Neural cell (in vitro differentiated cells): Measurements from ENCODE around the gene TAOK1. TPM values are rescaled to one million over a fixed set of nuclear protein-coding genes. Genes with fewer than 3 reads are reported as not detected.

Experiments used
- H2AFZ ChIP-seq: fragments of 200-600, 300-800 bp; sonication (generic), shearing (Covaris generic); 2 replicates; pipeline ENCODE4 v1.6.0; 2014; ENCODE audit warnings: low read depth, mild to moderate bottlenecking, antibody characterized with exemption, low read length, moderate library complexity
- H3F3A ChIP-seq: fragments of 200-600 bp; shearing (Covaris generic); 2 replicates; pipeline ENCODE4 v1.6.1; 2016; ENCODE audit warnings: mild to moderate bottlenecking, moderate library complexity, mixed read lengths, antibody characterized with exemption, low read length; ENCODE audit not compliant: insufficient read depth, poor library complexity, severe bottlenecking
- H3K27ac ChIP-seq: fragments of 200-600, 300-800 bp; sonication (generic), shearing (Covaris generic); 2 replicates; pipeline ENCODE4 v1.5.1; 2014; ENCODE audit warnings: mild to moderate bottlenecking, low read length, moderate library complexity
- H3K27me3 ChIP-seq: fragments of 300-800, 200-600 bp; sonication (generic), shearing (Covaris generic); 2 replicates; pipeline ENCODE4 v1.6.0; 2014; ENCODE audit warnings: mild to moderate bottlenecking, low read depth, low read length, moderate library complexity; ENCODE audit not compliant: insufficient read depth
- H3K36me3 ChIP-seq: fragments of 300-800, 200-600 bp; sonication (generic), shearing (Covaris generic); 2 replicates; pipeline ENCODE4 v1.5.1; 2014; ENCODE audit warnings: mild to moderate bottlenecking, antibody characterized with exemption, low read length, moderate library complexity; ENCODE audit not compliant: insufficient read depth
- H3K4me2 ChIP-seq: fragments of 300-800, 200-600 bp; sonication (generic), shearing (Covaris generic); 2 replicates; pipeline ENCODE4 v1.6.0; 2014; ENCODE audit warnings: mild to moderate bottlenecking, low read length
- H3K4me3 ChIP-seq: fragments of 300-800, 200-600 bp; sonication (generic), shearing (Covaris generic); 2 replicates; pipeline ENCODE4 v1.5.1; 2014; ENCODE audit warnings: mild to moderate bottlenecking, low read length, moderate library complexity
- H3K79me2 ChIP-seq: fragments of 200-600 bp; shearing (Covaris generic); replicated peaks from 2 replicates; pipeline ENCODE4 v1.6.0; 2014; ENCODE audit warnings: mild to moderate bottlenecking, low read length, moderate library complexity; ENCODE audit not compliant: insufficient read depth
- H3K9ac ChIP-seq: fragments of 300-800, 200-600 bp; sonication (generic), shearing (Covaris generic); 2 replicates; pipeline ENCODE4 v1.6.1; 2016; ENCODE audit warnings: mild to moderate bottlenecking, low read length, mixed read lengths
- H3K9me2 ChIP-seq: fragments of 200-600 bp; shearing (Covaris generic); 2 replicates; pipeline ENCODE4 v1.6.1; 2016; ENCODE audit warnings: mild to moderate bottlenecking, low read length, mixed read lengths; ENCODE audit not compliant: insufficient read depth
- H3K9me3 ChIP-seq: fragments of 200-600, 300-800 bp; sonication (generic), shearing (Covaris generic); 2 replicates; pipeline ENCODE4 v1.6.1; 2016; ENCODE audit warnings: mild to moderate bottlenecking, mixed run types, low read length, moderate library complexity, mixed read lengths
- H4K20me1 ChIP-seq: fragments of 200-600 bp; shearing (Covaris generic); 2 replicates; pipeline ENCODE4 v1.6.1; 2016; ENCODE audit warnings: mild to moderate bottlenecking, mixed run types; ENCODE audit not compliant: insufficient read depth
- EP300 ChIP-seq: fragments of 450-650 bp; conservative IDR thresholded peaks from 2 replicates; pipeline ENCODE4 v1.6.1; 2014; ENCODE audit warnings: antibody characterized with exemption, mild to moderate bottlenecking, moderate library complexity; ENCODE audit not compliant: poor library complexity, severe bottlenecking
- EZH2 ChIP-seq: fragments of 200-600, 300-800 bp; shearing (Covaris generic), sonication (generic); IDR thresholded peaks from 2 replicates; pipeline ENCODE4 v1.6.1; 2014; ENCODE audit warnings: antibody characterized with exemption, low read length, borderline replicate concordance, mild to moderate bottlenecking; ENCODE audit not compliant: insufficient read depth, poor library complexity, severe bottlenecking
- MXI1 ChIP-seq: fragments of 450-650 bp; conservative IDR thresholded peaks from 2 replicates; pipeline ENCODE4 v1.6.1; 2014; ENCODE audit warnings: antibody characterized with exemption, mild to moderate bottlenecking; ENCODE audit not compliant: poor library complexity, severe bottlenecking
- POLR2AphosphoS5 ChIP-seq: IDR thresholded peaks from 2 replicates; pipeline ENCODE4 v1.6.1; 2012
- RAD21 ChIP-seq: fragments of 450-650 bp; conservative IDR thresholded peaks from 2 replicates; pipeline ENCODE4 v1.6.1; 2014; ENCODE audit warnings: antibody characterized with exemption, mild to moderate bottlenecking, moderate library complexity
- SMC3 ChIP-seq: fragments of 450-650 bp; conservative IDR thresholded peaks from 2 replicates; pipeline ENCODE4 v1.6.1; 2014; ENCODE audit warnings: antibody characterized with exemption, mild to moderate bottlenecking, moderate library complexity; ENCODE audit not compliant: poor library complexity
- TAF1 ChIP-seq: IDR thresholded peaks from 2 replicates; pipeline ENCODE4 v1.6.1; 2012; ENCODE audit warnings: low read depth
- polyA plus RNA-seq: library from polyadenylated mRNA; depleted of rRNA; stranded (reverse); fragments of >200 nt; gene quantifications from 2 replicates; pipeline ENCODE4 v1.2.3, GENCODE V29; 2014
- TF ChIP-seq, protein P1 (sequence below): IDR thresholded peaks from 2 replicates; pipeline ENCODE4 v1.6.1; 2012; ENCODE audit warnings: borderline replicate concordance
- TF ChIP-seq, protein P2 (sequence below): fragments of 450-650 bp; IDR thresholded peaks from 2 replicates; pipeline ENCODE4 v1.5.1; 2014; ENCODE audit warnings: antibody characterized with exemption, mild to moderate bottlenecking, moderate library complexity; ENCODE audit not compliant: poor library complexity, severe bottlenecking

TAOK1 gene
- polyA plus RNA-seq, 1 donor from 2014 or later = 53.2 TPM

DNA sequence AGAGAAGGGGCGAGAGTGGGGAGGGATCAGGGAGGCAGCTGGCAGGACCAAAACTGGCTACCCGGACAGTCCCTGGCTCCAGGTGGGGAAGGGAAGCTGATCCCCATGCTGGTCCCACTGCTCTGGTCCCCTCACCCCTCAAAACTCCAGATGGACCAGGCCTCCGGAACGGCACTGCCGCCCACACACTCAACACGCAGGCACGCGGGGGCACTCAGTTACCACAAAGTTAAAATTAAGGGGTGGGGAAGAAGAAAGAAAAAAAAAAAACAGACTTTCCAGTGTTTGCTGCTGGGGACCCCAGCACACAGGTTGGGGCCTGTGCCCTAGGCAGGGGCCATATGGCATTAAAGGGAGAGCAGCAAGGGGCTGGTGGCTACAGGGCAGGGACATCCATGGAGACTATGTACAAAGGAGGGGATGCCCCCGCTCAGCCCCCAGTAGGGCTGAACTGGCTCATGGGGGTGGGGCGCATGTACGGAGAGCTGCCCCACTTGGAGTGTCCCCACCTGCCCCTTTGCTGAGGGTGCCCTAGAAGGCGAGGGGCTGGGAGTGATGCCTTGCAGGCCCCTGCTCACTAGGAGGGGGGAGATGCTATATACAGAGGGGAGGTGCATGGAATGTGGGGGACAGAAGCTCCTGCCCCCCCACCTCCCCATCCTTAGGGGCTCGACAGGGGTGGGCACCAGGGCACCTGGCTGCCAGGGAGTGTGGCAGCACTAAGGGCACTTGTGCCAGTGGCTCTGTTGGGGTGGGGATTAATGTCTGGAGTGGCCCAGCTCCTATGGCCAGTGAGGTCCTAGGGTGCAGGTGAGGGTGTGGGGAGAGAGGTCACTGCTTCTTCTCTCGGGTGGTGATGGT is 183.9 kb downstream of the TAOK1 start:
- no peaks in the 10 kb centered on the region for H3K9me3 ChIP-seq
- H4K20me1 ChIP-seq = no peaks in the 10 kb centered on the region
- H3K36me3 ChIP-seq = no peaks in the 10 kb centered on the region
- H3K9ac ChIP-seq = no peak overlapping the region
- no peaks in the 10 kb centered on the region for H3F3A ChIP-seq
- no peak overlapping the region for H3K27ac ChIP-seq
- no peaks in the 10 kb centered on the region for H3K9me2 ChIP-seq
- H3K79me2 ChIP-seq = no peaks in the 10 kb centered on the region
- H3K4me3 ChIP-seq = no peak overlapping the region
- no peak overlapping the region for H2AFZ ChIP-seq
- TF ChIP-seq POLR2AphosphoS5 (no peak), RAD21 (no peak), EP300 (no peak), SMC3 (no peak), TAF1 (no peak)
- TF ChIP-seq, protein P1, sequence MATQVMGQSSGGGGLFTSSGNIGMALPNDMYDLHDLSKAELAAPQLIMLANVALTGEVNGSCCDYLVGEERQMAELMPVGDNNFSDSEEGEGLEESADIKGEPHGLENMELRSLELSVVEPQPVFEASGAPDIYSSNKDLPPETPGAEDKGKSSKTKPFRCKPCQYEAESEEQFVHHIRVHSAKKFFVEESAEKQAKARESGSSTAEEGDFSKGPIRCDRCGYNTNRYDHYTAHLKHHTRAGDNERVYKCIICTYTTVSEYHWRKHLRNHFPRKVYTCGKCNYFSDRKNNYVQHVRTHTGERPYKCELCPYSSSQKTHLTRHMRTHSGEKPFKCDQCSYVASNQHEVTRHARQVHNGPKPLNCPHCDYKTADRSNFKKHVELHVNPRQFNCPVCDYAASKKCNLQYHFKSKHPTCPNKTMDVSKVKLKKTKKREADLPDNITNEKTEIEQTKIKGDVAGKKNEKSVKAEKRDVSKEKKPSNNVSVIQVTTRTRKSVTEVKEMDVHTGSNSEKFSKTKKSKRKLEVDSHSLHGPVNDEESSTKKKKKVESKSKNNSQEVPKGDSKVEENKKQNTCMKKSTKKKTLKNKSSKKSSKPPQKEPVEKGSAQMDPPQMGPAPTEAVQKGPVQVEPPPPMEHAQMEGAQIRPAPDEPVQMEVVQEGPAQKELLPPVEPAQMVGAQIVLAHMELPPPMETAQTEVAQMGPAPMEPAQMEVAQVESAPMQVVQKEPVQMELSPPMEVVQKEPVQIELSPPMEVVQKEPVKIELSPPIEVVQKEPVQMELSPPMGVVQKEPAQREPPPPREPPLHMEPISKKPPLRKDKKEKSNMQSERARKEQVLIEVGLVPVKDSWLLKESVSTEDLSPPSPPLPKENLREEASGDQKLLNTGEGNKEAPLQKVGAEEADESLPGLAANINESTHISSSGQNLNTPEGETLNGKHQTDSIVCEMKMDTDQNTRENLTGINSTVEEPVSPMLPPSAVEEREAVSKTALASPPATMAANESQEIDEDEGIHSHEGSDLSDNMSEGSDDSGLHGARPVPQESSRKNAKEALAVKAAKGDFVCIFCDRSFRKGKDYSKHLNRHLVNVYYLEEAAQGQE = no peak
- no peaks in the 10 kb centered on the region for H3K27me3 ChIP-seq
- H3K4me2 ChIP-seq = no peak overlapping the region

DNA sequence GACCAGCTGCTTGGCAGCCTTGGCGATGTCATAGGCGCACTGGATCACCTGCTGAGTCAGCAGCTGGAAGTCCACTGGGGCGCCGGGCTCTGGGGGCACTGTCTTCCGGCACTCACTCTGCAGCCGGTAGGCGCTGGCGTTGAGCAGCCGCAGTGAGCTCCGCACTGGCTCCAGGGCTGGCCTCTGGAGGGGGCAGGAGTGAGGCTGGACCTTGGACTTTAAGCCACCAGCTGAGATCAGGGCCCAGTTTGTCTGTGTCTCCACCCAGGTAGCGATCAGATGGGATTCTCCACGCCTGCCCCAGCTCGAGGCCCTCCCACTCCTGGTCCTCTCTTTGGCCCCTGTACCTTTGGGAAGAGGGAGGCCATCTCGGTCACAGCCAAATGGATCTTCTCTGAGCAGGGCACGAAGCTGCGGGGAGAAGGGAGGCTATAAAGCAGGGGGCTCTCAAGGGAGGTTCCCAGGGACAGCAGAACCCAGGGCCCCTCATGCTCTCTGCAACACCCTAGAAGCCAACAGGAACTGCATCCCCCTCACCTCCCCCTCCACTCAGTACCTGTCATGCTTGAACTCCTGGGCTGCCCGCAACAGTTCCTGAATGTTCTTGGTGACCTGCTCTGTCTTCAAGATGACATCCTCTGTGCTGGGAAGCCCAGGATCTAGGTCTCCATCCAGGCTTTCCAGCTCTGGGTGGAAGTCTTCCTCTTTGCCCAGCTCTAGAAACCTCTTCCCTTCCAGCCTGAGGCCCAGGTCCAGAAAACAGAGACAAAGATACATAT is 184.8 kb downstream of the TAOK1 start:
- no peak overlapping the region for H3K9ac ChIP-seq
- H3K4me3 ChIP-seq = no peak overlapping the region
- H3K27me3 ChIP-seq = no peaks in the 10 kb centered on the region
- no peaks in the 10 kb centered on the region for H3K9me2 ChIP-seq
- H3K27ac ChIP-seq = no peak overlapping the region
- no peaks in the 10 kb centered on the region for H3K36me3 ChIP-seq
- H3K4me2 ChIP-seq = no peak overlapping the region
- H3F3A ChIP-seq = no peaks in the 10 kb centered on the region
- no peak for TF ChIP-seq MXI1
- no peak for TF ChIP-seq TAF1
- TF ChIP-seq RAD21 = no peak
- TF ChIP-seq EP300 = no peak
- TF ChIP-seq, protein P1 = no peak
- TF ChIP-seq, protein P2, sequence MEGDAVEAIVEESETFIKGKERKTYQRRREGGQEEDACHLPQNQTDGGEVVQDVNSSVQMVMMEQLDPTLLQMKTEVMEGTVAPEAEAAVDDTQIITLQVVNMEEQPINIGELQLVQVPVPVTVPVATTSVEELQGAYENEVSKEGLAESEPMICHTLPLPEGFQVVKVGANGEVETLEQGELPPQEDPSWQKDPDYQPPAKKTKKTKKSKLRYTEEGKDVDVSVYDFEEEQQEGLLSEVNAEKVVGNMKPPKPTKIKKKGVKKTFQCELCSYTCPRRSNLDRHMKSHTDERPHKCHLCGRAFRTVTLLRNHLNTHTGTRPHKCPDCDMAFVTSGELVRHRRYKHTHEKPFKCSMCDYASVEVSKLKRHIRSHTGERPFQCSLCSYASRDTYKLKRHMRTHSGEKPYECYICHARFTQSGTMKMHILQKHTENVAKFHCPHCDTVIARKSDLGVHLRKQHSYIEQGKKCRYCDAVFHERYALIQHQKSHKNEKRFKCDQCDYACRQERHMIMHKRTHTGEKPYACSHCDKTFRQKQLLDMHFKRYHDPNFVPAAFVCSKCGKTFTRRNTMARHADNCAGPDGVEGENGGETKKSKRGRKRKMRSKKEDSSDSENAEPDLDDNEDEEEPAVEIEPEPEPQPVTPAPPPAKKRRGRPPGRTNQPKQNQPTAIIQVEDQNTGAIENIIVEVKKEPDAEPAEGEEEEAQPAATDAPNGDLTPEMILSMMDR = no peak
- no peak for TF ChIP-seq EZH2
- TF ChIP-seq POLR2AphosphoS5 = no peak
- no peak for TF ChIP-seq SMC3
- no peaks in the 10 kb centered on the region for H3K9me3 ChIP-seq
- no peaks in the 10 kb centered on the region for H4K20me1 ChIP-seq
- no peaks in the 10 kb centered on the region for H3K79me2 ChIP-seq
- H2AFZ ChIP-seq = no peak overlapping the region
